Activated CD4-positive, alpha-beta T cell treated with anti-CD3 and anti-CD28 coated beads for 24 hours (primary cell): ENCODE measurements around the gene GARIN5B.

Experiments
- DNase-seq, 2 donors: peaks; one replicate each; pipeline ENCODE4 v3.0.0-alpha.2; 2020; ENCODE audit warnings: low read depth in 2 of 2

GARIN5B gene

DNA sequence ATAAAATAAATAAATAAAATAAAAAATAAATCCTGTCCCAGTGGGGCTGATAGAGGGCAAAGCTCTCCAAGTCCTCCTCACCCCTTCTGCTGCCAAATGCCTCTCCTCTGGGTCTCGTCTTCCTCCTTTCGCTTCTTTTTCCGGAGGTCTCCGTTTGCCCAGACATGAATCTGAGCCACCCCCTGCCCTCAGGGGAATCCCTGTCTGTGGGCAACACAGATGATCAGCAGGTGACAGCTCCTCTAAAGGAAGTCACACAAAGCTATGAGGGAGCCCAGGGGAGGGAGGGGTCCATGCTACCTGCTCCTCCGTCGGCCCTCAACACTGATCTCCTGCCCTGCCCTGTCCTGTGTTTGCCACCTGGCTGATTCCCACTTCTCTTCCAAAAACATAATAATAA, 38.4 kb downstream of the GARIN5B start:
- DNase-seq: no peak

DNA sequence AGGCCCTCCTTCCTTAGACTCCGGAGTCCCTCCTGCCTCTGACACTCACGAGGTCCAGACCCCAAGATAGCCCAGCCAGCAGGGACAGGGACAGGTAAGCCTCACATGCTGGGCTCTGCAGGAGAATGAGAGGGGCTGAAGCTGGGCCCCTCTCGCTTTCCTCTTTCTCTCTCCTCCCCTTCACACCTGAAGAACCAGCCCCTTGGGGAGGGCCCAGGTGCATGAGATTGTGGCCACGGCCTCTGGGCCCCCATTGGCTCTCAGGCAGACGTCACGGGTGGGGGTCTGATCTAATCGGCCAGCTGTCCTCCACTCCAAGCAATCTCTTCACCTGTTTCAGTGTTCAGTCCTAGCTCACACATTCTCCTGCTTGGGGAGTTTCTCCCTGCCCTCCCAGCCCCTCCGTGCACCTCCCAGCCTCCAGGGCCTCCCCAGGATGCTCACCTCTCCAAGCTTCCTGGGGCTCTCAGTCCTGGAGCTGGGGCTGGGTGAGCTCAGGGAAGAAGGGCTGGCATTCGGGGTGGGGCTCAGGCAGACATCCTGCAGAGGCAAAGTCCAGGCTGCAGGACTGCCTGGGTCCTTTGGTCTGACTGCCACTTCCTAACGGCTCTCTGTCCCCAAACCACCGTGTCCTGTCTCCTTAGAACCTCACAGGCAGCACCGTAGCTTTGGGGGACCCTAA, 40.7 kb downstream of the GARIN5B start:
- no peak for DNase-seq

GRCh38 chr19:55321466-55322137, 41.5 kb downstream of the GARIN5B start:
- no peak for DNase-seq

DNA sequence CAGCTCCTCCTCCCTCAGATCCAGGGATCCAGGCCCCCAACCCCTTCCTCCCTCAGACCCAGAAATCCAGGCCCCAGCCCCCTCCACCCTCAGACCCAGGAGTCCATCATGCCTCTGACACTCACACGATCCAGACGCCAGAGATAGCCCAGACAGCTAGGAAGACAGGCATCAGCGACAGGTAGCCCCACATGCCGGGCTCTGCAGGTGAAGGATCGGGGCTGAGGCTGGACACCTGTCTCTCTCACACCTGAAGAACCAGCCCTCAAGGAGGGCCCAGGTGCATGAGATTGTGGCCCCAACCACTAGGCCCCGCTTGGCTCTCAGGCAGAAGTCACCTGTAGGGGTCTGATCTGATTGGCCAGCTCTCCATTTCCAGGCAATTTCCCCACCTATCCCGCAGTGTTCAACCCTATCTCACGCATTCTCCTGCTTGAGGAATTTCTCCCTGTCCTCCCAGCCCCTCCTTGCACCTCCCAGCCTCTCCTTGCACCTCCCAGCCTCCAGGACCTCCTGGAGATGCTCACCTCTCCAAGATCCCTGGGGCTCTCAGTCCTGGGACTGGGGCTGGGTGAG, 42.1 kb downstream of the GARIN5B start:
- no peak for DNase-seq

- DNase-seq: no peak
These were observed 43.3 kb downstream of the GARIN5B start for GRCh38 chr19:55319785-55320184.

- DNase-seq: no peak
These were observed 46.4 kb downstream of the GARIN5B start for GRCh38 chr19:55316646-55317045.

GRCh38 chr19:55315956-55316525, 47.0 kb downstream of the GARIN5B start:
- DNase-seq: no peak

DNA sequence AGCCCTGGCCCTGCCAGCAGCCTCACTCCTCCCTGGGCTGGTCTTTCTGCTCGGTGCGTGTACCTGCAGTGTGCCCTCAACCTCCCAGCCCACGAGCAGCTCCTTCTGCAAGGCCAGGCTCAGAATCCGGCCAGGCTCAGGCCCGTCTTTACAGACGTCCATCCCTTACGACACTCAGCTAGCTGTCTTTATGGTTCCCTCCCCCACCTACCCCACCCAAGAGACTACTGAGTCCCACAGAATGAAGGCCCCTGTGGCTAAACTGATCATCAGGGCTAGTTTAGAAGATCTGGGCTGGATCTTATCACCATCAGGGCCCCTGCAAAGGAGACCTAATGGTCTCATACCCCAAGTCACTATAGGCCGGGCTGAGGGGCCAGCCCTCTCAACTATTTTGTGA, 48.7 kb downstream of the GARIN5B start:
- DNase-seq: no peak

- DNase-seq: no peak
These were observed 50.2 kb downstream of the GARIN5B start for GRCh38 chr19:55312621-55313512.

DNA sequence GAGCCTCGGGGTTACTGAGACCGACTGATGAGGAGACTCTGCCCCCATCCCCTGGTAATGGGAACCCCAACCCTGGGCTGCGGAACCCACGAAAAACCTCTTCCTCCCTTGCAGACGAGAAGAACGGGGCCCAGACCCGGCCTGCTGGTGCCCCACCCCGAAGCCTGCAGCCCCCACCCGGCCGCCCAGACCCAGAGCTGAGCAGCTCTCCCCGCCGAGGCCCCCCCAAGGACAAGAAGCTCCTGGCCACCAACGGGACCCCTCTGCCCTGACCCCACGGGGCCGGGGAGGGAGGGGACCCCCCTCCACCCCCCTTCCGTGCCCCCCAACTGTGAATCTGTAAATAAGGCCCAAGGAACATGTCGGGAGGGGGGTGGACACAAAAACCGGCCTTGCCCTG, 51.3 kb downstream of the GARIN5B start:
- no peak for DNase-seq

DNA sequence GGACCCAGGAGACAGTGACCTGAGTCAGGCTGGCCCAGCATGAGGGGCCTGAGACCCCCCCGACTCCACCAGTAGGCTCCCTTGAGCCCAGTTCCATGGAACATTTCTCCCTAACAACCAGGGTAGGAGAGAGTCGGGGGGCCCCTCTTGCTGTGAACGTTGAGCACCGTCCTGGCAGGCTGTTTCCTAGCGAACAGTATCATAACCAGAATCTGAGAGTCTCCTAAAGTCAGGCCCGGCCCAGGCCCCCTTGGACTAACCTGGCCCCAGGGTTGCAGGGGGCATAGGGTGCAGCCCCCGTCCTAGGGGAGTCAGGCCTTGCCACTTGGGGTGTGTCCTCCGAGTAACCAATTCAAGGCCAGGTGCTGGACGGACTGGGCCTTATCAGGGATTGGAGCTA, 51.7 kb downstream of the GARIN5B start:
- no peak for DNase-seq

DNA sequence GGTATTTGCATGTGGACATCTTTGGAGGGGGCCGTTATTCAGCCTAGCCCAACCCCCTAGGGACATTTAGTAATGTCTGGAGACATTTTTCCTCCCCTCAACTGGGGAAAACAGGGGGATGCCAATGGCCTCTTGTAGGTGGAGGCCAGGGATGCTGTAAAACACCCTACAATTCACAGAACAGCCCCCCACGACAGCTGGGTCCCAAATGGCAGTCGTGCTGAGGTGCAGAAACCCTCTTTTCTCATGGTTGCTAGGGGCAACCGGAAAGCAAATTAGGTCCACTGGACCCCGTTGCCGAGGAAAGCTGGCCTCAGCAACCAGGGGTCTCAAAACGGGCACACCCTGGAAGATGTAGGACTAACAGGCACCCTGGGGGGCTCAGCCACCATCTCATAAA, 52.6 kb downstream of the GARIN5B start:
- no peak for DNase-seq

DNA sequence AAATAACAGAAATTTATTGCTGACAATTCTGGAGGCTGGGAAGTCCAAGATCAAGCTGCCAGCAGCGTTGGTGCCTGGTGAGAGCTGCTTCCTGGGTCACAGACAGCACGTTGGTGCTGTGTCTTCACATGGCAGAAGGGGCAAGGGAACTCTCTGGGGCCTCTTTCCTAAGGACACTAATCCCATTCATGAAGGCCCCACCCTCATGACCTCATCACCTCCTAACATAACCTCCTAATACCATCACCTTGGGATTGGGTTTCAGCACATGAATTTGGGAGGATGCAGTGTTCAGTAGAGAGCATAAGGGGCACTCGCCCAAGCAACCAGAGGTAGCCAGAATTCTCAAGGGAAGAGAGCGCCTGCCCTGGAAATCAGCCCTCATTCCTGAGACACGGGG, 53.6 kb downstream of the GARIN5B start:
- DNase-seq: no peak

DNA sequence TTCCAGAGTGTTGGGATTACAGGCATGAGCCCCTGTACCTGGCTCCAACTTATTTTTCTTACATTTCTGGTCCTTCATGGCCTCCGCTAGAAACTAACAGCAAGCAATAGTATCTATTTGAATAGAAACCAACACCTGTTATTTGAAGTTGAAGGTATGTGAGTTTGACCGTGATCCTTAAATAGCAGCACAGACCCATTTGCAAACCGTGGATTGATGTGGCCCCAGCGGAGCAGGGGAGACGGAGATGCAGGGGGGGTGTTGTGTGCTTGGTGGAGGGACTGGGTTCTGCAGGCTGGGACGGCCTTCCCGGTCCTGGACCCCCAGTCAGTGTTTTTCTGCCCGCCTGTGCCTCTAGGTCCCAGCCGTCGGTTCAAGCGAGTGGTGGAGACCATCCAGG, 54.8 kb downstream of the GARIN5B start:
- DNase-seq: no peak

GRCh38 chr19:55306712-55307111, 56.3 kb downstream of the GARIN5B start:
- no peak for DNase-seq

GRCh38 chr19:55305983-55306562, 57.0 kb downstream of the GARIN5B start:
- DNase-seq: no peak

DNA sequence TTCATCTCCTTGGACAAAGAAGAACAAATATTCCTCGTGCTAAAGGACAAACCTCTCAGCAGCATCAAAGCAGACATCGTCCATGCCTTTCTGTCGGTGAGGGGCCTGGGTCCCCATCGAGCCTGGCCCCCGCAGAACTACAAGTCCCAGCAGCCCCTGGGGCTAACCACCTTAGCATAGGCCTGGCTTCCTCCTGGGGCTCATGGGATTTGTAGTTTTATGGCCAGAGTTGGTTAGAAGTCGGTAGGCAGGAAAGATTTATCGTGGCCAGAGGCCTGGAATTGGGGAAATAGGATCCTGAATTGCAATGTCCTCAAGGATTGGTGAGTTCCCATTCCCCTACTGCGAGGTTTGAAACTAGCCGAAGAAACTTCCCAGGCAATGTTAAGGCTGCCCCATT, 57.6 kb downstream of the GARIN5B start:
- DNase-seq: peak; percentile 24 to 42

DNA sequence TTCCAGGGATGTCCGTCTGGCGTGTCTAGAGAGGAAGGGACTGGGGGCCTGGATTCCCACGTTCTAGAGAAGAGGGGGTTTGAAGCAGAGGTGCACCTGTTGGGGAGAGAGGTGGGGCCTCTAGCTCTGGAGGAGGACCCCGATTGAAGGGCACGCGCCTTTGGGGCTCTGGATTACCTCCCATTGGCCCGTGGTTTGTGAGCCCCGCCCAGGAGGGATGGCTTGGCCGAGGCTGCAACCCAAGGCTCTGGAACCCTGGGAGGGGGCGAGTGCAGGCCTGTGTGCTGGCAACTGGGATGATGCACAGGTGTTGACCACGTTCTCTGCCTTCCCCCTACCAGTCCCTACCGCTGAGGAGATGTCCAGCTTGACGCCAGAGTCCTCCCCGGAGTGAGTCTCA, 58.1 kb downstream of the GARIN5B start:
- no peak for DNase-seq
